Measurements from ENCODE around the gene FCRLB.

GRCh38 chr1:161720956-161721737 is at the start of gene FCRLB:
- TF ChIP-seq CTCF (IDR thresholded peaks at IDR 0.05): no peak
- no peak for TF ChIP-seq EP300 (IDR thresholded peaks at IDR 0.05)
